Measurements from ENCODE around the gene ACTG2. TPM values are rescaled to one million over a fixed set of nuclear protein-coding genes. Genes with fewer than 3 reads are reported as not detected.
"Not testable (repeated sequence)": the region's sequence is repeated elsewhere in the genome, so short reads cannot be mapped to it uniquely, and the experiment has no call there.

ACTG2 gene
- total RNA-seq, 2 experiments from 2014 or later: 0.12 to 0.27 TPM

- peak; percentile 55 for DNase-seq
- peaks cover 38% of the 10 kb centered on the region for H3K36me3 Mint-ChIP-seq
- peaks cover 71% of the 10 kb centered on the region for H3K4me1 Mint-ChIP-seq
- no peaks in the 10 kb centered on the region for H3K9me3 Mint-ChIP-seq
- H3K27me3 Mint-ChIP-seq: no peaks in the 10 kb centered on the region
- peak overlapping the region; percentile 11 for H3K4me3 Mint-ChIP-seq
- H3K27ac Mint-ChIP-seq: peak overlapping the region; percentile 74
Observed at GRCh38 chr2:73931531-73932500, 39.0 kb downstream of the ACTG2 start.

DNA sequence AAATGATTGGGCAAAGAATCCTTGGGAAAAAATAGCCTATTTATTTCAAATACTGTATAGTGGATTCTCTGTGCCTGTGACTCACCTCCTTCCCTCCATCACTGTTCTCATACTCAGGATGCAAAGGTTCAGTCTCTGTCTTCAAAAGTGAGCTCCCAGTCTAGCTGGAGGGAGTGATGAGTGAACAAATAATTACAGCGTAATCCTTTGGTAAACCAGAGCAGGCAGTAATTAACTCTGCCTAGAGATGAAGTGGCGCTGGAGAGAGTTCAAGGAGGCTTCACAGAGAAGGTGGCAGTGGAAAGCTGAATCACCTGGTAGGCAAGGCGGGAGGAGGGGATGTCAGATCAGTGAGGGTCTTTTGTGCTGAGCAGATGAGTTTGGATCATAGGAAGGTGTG is 40.4 kb downstream of the ACTG2 start:
- peak overlapping the region; percentile 74 for H3K27ac Mint-ChIP-seq
- no peak for DNase-seq
- H3K27me3 Mint-ChIP-seq: no peaks in the 10 kb centered on the region
- H3K9me3 Mint-ChIP-seq: no peaks in the 10 kb centered on the region
- peaks cover 48% of the 10 kb centered on the region for H3K36me3 Mint-ChIP-seq
- no peak overlapping the region for H3K4me3 Mint-ChIP-seq
- H3K4me1 Mint-ChIP-seq: peaks cover 79% of the 10 kb centered on the region

- Mint-ChIP-seq H3K27me3 (no peaks in the 10 kb centered on the region), H3K4me1 (peaks cover 80% of the 10 kb centered on the region), H3K27ac (no peak overlapping the region), H3K36me3 (peaks cover 49% of the 10 kb centered on the region), H3K4me3 (no peak overlapping the region), H3K9me3 (no peaks in the 10 kb centered on the region)
- DNase-seq: no peak
Observed at GRCh38 chr2:73935641-73936040, 42.8 kb downstream of the ACTG2 start.

GRCh38 chr2:73937103-73937885 is 44.5 kb downstream of the ACTG2 start:
- no peaks in the 10 kb centered on the region for H3K9me3 Mint-ChIP-seq
- H3K36me3 Mint-ChIP-seq: peaks cover 54% of the 10 kb centered on the region
- no peak for DNase-seq
- peaks cover 76% of the 10 kb centered on the region for H3K4me1 Mint-ChIP-seq
- H3K27ac Mint-ChIP-seq: no peak overlapping the region
- H3K4me3 Mint-ChIP-seq: no peak overlapping the region
- no peaks in the 10 kb centered on the region for H3K27me3 Mint-ChIP-seq

DNA sequence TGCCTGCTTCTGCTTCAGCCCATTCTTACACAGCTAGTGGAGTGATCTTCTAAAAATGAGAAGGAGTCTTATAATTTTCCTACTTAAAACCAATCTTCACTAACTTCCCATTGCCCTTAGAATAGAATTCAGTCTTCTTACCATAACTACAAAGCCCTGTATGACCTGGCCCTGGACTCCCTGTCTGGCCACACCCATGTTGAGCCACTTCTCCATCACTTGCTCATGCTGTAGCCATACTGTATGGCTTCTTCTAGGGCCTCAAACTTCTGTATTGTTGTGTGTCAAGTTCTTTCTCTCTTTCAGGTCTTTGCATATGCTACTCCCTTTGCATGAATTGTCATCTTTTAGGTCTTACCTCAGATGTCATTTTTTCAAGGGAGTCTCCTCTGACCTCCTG is 45.1 kb downstream of the ACTG2 start:
- DNase-seq: no peak
- Mint-ChIP-seq H3K4me1 (peaks cover 76% of the 10 kb centered on the region), H3K36me3 (peaks cover 59% of the 10 kb centered on the region), H3K4me3 (no peak overlapping the region), H3K27ac (no peak overlapping the region), H3K27me3 (no peaks in the 10 kb centered on the region), H3K9me3 (no peaks in the 10 kb centered on the region)

DNA sequence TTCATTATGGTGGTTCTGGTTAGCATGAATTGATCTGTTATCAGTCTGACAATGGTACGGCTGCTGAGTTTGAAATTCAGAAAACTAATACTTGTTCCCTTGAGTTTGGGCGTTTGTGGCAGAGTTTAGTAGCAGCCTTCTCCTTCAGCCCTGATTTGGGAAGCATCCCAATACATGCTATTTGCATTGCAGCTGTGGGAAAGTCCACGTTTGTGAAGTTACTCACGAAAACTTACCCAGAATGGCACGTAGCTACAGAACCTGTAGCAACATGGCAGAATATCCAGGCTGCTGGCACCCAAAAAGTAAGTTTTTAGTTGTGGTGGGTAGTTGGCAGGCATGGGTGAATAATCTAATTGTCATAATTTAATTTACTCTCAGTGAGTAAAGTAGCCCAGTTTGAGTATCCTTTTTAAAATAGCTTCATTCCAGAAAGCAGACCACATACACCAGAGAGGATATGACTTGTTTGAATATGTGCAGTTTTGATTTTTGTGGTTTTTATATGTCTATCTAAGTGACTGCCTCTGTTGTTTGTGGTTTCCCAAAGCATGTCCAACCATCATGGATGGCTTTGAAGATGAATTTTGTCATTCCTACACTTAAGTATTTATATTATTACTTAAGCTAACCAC is 46.0 kb downstream of the ACTG2 start:
- Mint-ChIP-seq H3K4me1 (peaks cover 73% of the 10 kb centered on the region), H3K27ac (peak overlapping the region; percentile 61), H3K4me3 (no peak overlapping the region), H3K27me3 (no peaks in the 10 kb centered on the region), H3K9me3 (no peaks in the 10 kb centered on the region), H3K36me3 (peaks cover 61% of the 10 kb centered on the region)
- DNase-seq: no peak

DNA sequence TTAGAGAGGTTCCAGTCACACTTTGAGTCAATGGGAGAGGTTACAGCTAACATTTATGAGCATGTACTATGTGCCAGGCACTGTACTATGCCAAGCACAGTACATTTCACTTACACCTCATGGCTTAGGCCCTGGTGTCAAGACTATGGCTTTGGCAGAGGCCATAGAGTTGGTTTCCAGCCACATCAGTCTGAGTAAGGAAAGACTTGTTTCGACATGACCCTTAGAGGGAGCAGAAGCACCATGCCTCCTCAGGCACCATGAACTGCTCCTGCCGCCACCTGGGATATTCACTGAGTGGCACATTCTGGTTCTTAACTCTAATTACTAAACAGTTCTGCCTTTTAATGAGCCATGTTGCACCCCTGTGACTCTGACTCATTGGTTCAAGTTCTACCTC is 46.6 kb downstream of the ACTG2 start:
- peaks cover 77% of the 10 kb centered on the region for H3K4me1 Mint-ChIP-seq
- H3K4me3 Mint-ChIP-seq: no peak overlapping the region
- no peaks in the 10 kb centered on the region for H3K9me3 Mint-ChIP-seq
- DNase-seq: no peak
- peaks cover 66% of the 10 kb centered on the region for H3K36me3 Mint-ChIP-seq
- H3K27me3 Mint-ChIP-seq: no peaks in the 10 kb centered on the region
- peak overlapping the region; percentile 28 for H3K27ac Mint-ChIP-seq

GRCh38 chr2:73940066-73940465 is 47.3 kb downstream of the ACTG2 start:
- DNase-seq, H3K4me3 Mint-ChIP-seq, H3K27ac Mint-ChIP-seq, H3K27me3 Mint-ChIP-seq, H3K9me3 Mint-ChIP-seq: not testable (repeated sequence)
- peaks cover 83% of the 10 kb centered on the region for H3K4me1 Mint-ChIP-seq
- H3K36me3 Mint-ChIP-seq: peaks cover 71% of the 10 kb centered on the region

DNA sequence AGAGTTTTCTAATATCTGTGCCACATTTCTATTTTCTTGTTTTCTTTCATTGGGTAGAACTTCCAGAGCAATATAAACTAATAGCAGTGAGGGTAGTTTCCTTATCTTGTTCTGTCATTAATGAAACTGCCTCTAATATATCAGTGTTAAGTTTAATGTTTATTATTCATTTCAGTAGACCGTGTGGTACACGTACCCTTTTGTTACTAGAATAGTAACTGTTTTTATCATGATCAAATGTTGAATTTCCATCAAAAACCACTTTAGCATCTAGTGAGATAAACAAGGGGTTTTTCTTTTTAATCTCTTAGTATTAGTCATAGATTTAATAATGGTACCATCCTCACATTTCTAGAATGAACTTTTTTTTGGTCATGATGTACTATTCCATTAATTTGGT is 49.9 kb downstream of the ACTG2 start:
- Mint-ChIP-seq H3K4me3 (no peak overlapping the region), H3K9me3 (no peaks in the 10 kb centered on the region), H3K4me1 (peaks cover 85% of the 10 kb centered on the region), H3K27ac (peak overlapping the region; percentile 43), H3K27me3 (no peaks in the 10 kb centered on the region), H3K36me3 (peaks cover 65% of the 10 kb centered on the region)
- no peak for DNase-seq

GRCh38 chr2:73944714-73945113 is 51.9 kb downstream of the ACTG2 start:
- DNase-seq: peak; percentile 36
- H3K4me1 Mint-ChIP-seq: peaks cover 84% of the 10 kb centered on the region
- H3K4me3 Mint-ChIP-seq: peak overlapping the region; percentile 3
- no peaks in the 10 kb centered on the region for H3K9me3 Mint-ChIP-seq
- peak overlapping the region; percentile 39 for H3K27ac Mint-ChIP-seq
- H3K36me3 Mint-ChIP-seq: peaks cover 56% of the 10 kb centered on the region
- no peaks in the 10 kb centered on the region for H3K27me3 Mint-ChIP-seq

DNA sequence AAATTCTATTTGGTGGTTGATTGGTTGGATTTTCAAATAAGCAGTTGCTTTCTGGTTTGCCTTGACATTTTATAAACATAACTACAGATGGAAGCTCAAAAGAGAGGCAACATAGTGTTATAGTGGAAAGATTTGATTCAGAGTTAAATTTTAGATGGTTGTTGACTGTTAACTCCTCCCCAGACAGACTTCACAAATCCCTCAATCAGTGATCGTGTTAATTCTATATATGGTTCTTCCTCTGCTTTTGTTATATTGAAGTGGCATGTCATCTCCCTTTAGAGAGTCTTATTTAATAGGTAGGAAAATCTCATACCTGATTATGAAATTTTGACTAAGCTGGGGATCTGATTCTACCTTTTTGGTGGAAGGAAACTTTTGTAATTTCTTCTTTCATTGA is 53.4 kb downstream of the ACTG2 start:
- Mint-ChIP-seq H3K4me3 (no peak overlapping the region), H3K4me1 (peaks cover 83% of the 10 kb centered on the region), H3K36me3 (peaks cover 53% of the 10 kb centered on the region), H3K9me3 (no peaks in the 10 kb centered on the region), H3K27ac (peak overlapping the region; percentile 49), H3K27me3 (no peaks in the 10 kb centered on the region)
- DNase-seq: no peak

- peak overlapping the region; percentile 50 for H3K27ac Mint-ChIP-seq
- peaks cover 55% of the 10 kb centered on the region for H3K36me3 Mint-ChIP-seq
- H3K9me3 Mint-ChIP-seq: no peaks in the 10 kb centered on the region
- no peak overlapping the region for H3K4me3 Mint-ChIP-seq
- H3K27me3 Mint-ChIP-seq: no peaks in the 10 kb centered on the region
- no peak for DNase-seq
- H3K4me1 Mint-ChIP-seq: peaks cover 86% of the 10 kb centered on the region
Observed at GRCh38 chr2:73946666-73947065, 53.9 kb downstream of the ACTG2 start.

GRCh38 chr2:73947412-73948018 is 54.7 kb downstream of the ACTG2 start:
- H3K4me1 Mint-ChIP-seq: peaks cover 84% of the 10 kb centered on the region
- H3K27me3 Mint-ChIP-seq: no peaks in the 10 kb centered on the region
- no peak overlapping the region for H3K27ac Mint-ChIP-seq
- H3K36me3 Mint-ChIP-seq: peaks cover 61% of the 10 kb centered on the region
- H3K9me3 Mint-ChIP-seq: no peaks in the 10 kb centered on the region
- no peak overlapping the region for H3K4me3 Mint-ChIP-seq
- DNase-seq: no peak

DNA sequence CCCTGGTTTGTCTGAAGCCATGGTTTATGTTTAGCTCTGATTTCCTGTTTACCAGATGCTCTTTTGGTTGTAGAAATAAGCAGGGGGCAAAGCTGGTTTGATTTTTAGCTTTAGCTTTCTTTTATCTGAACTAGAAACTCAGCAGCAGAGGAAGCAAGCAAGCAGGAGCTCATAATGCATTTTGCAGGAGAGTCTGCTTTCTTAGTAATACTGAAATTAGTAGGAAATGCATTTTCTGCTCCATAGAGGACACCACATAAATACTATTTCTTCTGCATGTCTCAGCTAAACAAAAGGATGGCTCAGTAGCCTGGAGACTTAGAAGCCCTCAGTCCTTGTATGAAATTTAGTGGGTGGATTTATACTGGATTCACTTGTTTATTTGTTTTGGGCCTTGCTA is 57.0 kb downstream of the ACTG2 start:
- no peak overlapping the region for H3K27ac Mint-ChIP-seq

More for the DNA sequence above, 57.0 kb downstream of the ACTG2 start:
- Mint-ChIP-seq H3K9me3 (no peaks in the 10 kb centered on the region), H3K4me1 (peaks cover 70% of the 10 kb centered on the region), H3K4me3 (no peak overlapping the region), H3K27me3 (no peaks in the 10 kb centered on the region), H3K36me3 (peaks cover 52% of the 10 kb centered on the region)
- no peak for DNase-seq
